Measurements from ENCODE around the gene PIGR.

PIGR gene

GRCh38 chr1:206887701-206888100 is 58.6 kb downstream of the PIGR start:
- DNase-seq: no peak

GRCh38 chr1:206886831-206887230 is 59.4 kb downstream of the PIGR start:
- DNase-seq: no peak

GRCh38 chr1:206885341-206886060 is 60.8 kb downstream of the PIGR start:
- DNase-seq: no peak

- no peak for DNase-seq
These were observed 62.4 kb downstream of the PIGR start for GRCh38 chr1:206883876-206884275.

GRCh38 chr1:206883160-206883559 is 63.1 kb downstream of the PIGR start:
- no peak for DNase-seq

- no peak for DNase-seq
These were observed 63.7 kb downstream of the PIGR start for GRCh38 chr1:206882555-206882954.

GRCh38 chr1:206880314-206880713 is 66.0 kb downstream of the PIGR start:
- no peak for DNase-seq
